GM21528 (cell line): ENCODE measurements around the gene BLCAP.
"Not testable (repeated sequence)": the region's sequence is repeated elsewhere in the genome, so short reads cannot be mapped to it uniquely, and the experiment has no call there.

Experiments used
- ATAC-seq: cut with Tn5 transposase; IDR thresholded peaks from one replicate; pipeline ENCODE4 v1.9.1; 2021; ENCODE audit warnings: mild to moderate bottlenecking, moderate library complexity; ENCODE audit not compliant: unreplicated experiment, low FRiP score

Gene BLCAP, protein sequence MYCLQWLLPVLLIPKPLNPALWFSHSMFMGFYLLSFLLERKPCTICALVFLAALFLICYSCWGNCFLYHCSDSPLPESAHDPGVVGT

GRCh38 chr20:37527638-37528445 lies at the start of gene BLCAP:
Gene BLCAP, minus strand, starts transcription at chr20:37527876. Its CDS starts 8,702 bp downstream, at chr20:37519174.
- peak; percentile 78 for ATAC-seq

GRCh38 chr20:37577436-37577835 lies 49.8 kb upstream of the BLCAP start:
- ATAC-seq = not testable (repeated sequence)

DNA sequence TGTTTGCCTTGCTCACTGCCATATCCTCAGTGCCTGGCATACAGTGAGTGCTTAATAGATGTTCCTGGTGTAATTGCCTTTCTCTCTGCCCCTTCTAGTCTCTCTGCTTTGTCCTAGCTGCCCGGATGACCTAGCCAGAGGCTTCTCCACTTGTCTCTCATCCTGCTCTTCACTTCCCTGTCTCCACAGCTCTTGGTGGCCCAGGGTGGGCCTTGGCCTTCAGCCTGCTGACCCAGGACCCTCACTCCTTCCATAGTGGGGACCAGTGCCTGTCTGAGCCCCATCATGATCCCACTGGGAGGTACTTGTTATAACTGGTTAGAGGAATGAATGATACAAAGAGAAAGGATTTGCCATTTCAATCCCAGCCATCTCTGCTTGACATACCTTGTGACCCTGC lies 49.2 kb upstream of the BLCAP start:
- no peak for ATAC-seq

GRCh38 chr20:37575884-37576283 lies 48.2 kb upstream of the BLCAP start:
- no peak for ATAC-seq

GRCh38 chr20:37574199-37574890 lies 46.7 kb upstream of the BLCAP start:
- ATAC-seq = no peak

DNA sequence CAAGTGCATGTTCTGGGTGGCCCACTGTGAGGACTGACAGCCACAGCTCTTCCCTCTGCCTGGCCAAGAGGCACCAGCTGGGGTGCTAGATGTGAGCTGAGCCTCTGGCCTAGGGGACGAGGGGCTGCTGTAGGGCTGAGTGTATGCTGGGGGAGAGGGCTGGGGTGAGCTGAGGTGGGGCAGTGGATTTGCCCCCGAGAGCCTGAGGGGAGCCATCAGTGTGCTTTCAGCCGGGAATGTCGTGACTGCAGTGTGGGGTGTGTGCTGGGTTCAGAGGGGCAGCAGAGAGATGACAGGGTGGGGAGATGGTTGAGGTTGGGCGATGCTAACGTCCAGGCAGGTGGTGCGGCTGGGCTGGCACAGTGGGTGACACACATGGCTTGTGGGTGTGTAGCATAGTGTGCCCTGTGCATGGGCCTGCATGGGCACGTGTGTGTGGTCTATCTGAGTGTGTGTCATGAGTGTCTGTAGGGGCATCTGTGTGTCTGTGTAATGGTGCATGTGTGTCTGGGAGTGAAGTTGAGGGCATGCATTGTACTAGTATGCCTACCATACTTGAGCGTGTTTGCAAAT lies 46.0 kb upstream of the BLCAP start:
- ATAC-seq = no peak

DNA sequence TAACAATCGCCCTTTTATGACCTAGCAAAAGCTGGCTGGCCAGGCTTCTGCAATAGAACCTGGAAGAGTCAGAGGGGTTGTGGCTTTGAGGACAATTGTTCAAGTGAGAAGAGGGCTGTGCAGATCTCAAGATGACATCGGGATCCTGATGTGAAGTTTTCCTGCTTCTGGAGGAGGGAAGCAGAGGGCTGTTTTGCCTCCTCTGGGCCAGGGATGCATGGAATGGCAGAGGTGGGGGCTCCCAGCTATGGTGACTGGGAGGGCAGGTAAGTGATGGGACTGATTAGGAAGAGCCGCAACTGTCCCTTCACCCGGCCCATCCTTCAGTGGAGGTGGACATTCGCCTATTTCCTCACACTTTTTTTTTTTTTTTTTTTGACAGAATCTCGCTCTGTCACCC lies 43.4 kb upstream of the BLCAP start:
- ATAC-seq = no peak

GRCh38 chr20:37570419-37570818 lies 42.7 kb upstream of the BLCAP start:
- ATAC-seq = no peak

GRCh38 chr20:37567671-37568588 lies 40.3 kb upstream of the BLCAP start:
- ATAC-seq = no peak

DNA sequence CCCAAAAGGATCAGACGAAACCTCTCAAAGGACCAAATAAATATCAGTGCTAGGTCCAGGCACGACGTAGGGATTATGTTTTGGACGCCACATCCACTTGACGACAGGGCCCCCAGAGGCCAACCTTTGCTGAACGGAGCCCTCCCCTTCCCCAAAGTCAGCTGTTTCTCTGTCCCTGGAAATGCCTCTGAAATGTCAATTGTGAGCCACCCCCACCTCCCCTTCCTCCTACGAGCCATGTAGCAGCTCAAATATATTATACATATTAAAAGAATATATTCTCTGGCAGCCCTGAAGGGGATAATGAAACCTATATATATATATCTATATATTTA lies 39.6 kb upstream of the BLCAP start:
- ATAC-seq = no peak

- ATAC-seq = no peak
These were observed 39.1 kb upstream of the BLCAP start for GRCh38 chr20:37566590-37567330.

- no peak for ATAC-seq
These were observed 37.6 kb upstream of the BLCAP start for GRCh38 chr20:37565134-37565811.

DNA sequence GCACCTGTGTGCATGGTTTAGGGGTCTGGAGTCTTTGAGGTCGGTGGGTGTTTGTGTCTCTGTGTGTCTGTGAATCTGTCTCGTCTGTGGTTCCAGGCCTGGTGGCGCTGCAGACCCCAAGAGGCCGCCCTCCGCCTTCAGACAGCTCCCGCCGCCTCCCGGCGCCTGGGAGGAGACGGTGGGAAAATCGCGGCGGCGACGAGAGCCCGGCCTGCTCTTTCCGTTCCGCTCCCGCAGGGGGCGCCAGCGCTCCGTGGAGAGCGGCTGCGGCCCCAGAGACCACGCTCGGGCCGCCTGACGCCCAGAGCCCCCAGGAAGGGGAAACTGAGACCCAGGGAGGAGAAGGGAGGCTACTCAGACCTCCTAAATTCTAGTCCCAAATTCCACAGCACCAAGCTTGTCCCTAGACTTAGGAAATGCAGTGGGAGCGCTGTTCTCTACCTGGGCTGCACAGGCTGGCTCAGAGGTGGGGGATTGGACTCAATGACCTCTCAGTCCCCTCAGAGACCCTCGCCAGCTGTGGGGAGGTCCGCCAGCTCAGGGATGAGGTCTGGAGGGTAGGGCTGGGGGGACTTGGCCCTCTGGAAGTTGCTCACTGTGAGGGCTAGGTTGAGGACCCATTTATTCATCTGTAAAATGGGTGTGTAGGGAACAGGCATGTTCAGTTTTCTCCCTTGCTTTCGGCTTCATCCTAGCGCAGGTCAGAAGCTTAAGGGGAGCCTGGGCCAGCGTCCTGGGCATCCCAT lies 36.9 kb upstream of the BLCAP start:
- no peak for ATAC-seq

DNA sequence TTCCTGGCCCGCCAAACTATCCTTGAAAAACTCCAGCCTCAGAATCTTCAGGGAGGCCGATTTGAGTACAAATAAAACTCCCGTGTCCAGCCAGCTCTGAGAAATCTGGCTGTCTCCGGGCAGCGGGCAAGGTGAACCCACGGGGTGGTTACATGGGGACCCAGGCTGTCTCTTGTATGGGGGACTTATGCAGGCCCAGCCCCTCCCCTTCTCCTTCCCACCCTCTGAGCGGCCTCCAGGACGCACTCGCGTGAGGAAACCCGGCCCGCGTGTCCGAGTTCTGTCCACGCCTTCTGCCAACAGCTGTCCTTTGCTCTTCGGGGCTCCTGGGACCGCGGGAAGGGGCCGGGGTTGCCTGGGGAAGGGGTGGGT lies 36.3 kb upstream of the BLCAP start:
- ATAC-seq = no peak

DNA sequence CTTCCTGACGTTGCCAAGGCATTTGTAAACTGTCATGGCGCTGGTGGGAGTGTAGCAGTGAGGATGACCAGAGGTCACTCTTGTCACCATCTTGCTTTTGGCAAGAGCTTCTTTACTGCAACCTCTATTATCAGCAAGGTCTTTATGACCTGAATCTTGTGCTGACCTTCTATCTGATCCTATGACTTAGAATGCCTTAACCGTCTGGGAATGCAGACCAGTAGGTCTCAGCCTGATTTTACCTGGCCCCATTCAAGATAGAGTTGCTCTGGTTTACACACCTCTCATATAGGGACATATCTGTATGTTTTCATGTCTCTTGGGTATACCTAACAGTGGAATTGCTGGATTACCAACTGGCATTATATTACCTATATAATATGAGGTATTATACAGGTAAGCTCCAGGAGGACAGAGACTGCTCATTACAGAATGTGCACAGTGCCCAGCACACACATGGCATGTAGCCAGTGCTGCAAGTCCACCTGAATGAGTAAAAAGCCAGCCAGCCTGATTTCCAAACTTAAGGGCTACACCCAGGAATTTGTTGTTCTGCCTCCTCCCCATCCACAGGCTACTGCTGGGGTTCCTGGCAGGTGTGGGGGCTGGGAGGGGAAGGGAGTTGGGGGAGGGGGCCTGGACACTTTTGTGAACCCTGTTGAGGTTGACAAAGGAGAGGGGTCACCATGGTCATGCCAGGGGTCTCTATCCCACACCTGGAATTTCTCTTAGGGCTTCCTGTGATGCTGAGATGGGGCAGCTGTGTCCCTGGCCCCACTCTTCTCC lies 35.2 kb upstream of the BLCAP start:
- no peak for ATAC-seq

DNA sequence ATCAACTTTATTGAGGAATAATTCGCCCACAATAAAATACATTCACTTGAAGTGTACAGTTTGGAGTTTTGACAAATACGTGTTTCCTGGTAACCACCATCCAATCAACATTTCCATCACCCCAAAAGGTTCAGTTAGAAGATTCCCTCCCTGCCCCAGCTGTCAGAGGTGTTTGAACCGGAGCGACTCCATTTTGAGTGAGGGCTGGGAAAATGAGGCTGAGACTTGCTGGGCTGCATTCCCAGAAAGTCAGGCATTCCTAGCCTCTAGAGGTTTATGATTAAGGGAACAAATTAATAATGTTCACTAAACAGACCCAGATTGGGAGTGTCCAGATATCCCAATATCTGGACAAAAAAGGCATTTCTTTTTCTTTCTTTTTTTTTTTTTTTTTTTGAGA lies 33.0 kb upstream of the BLCAP start:
- no peak for ATAC-seq

- ATAC-seq = no peak
These were observed 31.8 kb upstream of the BLCAP start for GRCh38 chr20:37559312-37560027.
